Endometrial microvascular endothelial cells (primary cell): ENCODE results near the gene WDR70. TPM values are rescaled to one million over a fixed set of nuclear protein-coding genes. Genes with fewer than 3 reads are reported as not detected.

Experiments used
- in situ Hi-C: cut with HindIII; loops from 2 replicates; pipeline ENCODE4 v1.10.0; 2017; ENCODE audit warnings: low sequenced_read_pairs, low pct_unique_long_range_greater_than_20kb; ENCODE audit errors: inconsistent ontology term
- total RNA-seq: library from RNA; depleted of rRNA; stranded (reverse); fragments of >200 nt; gene quantifications from one replicate; pipeline ENCODE4 v1.2.3, GENCODE V29; 2015; ENCODE audit errors: inconsistent ontology term

The WDR70 gene
- total RNA-seq, 1 donor from 2014 or later: 19.3 TPM

DNA sequence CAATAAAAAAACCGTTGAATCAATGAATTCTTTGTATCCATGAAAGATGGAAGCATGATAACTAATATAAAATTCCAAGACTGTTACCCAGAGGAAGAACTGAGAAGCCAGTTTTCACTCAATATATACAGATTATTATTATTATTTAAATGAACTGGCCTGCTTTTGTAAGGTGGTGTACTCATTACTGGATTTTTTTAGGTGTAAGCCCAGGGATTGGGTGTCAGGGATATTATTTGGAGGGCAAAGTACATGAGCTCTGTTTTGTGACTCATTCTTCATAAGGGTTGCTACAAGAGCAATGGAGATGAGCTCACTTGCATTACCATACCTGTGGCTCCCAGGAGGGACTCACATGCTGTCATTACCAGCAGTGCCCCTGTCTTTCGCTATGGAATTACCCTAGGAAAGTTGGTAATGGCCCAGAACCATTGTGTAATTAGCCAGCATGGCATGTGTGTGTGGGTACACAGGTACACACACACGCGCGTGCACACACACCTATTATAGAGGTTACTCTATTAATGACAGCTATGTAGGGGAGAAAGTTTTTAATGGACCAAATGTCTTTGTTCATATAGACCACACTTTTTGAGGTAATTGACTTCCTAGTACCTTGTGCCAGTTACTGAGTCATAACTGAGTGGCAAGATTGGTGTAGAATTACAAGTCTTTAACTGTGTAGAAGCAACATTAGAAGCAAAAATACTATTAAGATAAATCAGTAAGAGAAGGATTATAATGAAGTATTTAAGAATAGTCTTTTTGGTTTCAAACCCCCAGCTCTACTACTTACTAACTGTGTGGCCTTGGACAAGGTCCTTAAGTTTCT, 317.3 kb downstream of the WDR70 start:
- in situ Hi-C loops: no loop called here

DNA sequence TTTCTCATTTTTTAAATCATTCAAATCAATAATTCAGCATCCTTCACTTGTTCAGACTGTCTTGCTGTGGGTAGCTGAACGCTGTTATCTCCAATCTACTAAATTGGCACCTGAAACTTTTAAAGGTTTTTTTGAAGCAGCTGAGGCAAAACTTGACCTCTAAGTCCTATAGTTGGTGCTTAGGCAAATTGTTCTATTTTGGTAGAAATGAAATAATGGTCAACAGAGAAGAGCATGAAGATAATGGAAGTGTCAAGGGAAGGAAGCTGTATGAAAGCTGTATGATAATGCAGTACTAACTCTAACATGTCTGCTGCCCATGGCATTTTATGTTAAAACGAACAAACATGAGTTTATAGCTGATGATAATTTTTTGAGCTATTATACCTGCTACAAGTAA, 322.8 kb downstream of the WDR70 start:
- in situ Hi-C loops: no loop called here

DNA sequence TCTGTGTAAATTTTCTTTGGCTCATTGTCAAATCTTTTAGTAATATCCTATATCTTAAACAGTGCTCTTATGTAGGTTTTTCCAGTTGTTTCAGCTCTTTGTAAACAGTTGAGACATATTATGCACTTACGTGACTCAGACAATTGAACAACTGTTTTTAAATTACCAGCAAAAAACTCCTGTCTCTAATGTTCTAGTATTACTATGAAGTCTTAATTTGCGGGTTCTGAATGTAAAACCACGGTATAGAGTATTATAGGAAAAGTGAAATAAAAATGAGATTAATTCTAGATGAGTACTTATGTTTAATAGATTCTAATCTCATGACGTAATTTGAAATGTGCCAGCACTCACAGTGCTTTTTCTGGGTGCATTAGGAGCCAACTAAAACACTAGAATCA, 324.7 kb downstream of the WDR70 start:
- in situ Hi-C loops: no loop called here

DNA sequence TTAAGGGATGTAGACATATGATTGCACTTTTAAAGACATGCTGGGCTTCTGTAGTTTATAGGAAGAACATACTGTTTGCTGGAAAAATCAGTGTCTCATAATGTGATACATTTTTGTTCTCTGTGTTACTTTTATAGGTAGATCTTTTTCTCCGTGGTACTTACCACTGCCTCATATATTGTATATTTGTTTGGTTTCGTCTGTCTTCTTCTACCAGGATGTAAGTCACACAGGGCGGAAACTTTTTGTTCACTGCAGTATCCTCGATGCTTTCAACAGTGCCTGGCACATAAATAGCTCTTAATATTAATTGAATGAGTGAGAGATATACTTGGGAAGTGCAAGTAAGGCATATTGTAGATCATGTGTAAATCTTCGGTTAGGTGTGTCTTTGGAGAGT, 325.3 kb downstream of the WDR70 start:
- in situ Hi-C loops: no loop called here

DNA sequence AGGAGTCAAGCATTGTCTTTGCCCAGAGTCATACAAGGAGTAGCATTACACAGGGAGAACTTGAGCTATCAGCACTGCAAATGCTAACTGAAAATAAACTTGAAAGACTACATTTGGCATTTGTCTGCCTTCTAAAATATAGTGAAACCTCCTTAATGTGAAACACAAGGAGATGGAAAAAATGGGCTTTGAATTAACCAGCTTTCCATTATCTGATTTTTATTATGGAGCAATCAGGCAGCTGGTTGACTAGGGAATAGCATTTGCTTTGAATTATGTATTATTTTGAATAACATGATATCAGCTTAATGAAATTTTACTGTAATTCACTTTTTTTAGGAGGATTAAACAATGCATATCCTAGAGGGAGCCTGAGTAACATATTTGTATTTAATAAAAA, 329.9 kb downstream of the WDR70 start:
- in situ Hi-C loops: no loop called here

DNA sequence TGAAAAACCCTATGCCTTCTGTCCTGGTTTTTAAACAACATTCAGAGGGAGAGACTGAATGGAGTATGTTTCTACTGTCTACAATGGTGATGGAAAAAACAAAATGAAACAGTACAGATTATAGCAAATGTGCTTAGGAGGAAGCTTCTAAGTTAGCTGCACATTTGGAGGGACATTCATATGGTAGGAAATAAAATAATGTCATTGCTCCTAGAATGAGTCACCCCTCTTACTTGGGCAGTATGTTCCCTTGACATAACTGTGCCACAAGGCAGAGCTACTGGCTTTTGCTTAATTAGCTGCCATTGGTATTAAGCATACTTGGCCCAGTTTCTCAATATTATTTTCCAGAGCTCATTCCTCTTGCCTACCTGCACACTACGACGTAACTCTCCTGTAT, 331.8 kb downstream of the WDR70 start:
- in situ Hi-C loops: no loop called here

DNA sequence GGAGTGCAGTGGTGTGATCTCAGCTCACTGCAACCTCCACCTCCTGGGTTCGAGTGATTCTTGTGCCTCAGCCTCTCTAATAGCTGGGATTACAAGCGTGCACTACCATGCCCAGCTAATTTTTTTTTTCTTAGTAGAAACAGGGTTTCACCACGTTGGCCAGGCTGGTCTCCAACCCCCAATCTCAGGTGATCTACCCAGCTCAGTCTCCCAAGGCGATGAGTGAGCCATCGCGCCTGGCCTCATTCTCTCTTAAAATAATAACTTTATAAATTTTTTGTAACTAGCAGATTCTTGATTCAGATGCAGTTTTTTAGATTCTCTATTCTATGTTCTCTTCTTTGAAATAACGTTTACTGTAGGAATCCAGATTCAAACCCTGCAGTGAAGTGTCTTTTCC, 333.6 kb downstream of the WDR70 start:
- in situ Hi-C loops: no loop called here

DNA sequence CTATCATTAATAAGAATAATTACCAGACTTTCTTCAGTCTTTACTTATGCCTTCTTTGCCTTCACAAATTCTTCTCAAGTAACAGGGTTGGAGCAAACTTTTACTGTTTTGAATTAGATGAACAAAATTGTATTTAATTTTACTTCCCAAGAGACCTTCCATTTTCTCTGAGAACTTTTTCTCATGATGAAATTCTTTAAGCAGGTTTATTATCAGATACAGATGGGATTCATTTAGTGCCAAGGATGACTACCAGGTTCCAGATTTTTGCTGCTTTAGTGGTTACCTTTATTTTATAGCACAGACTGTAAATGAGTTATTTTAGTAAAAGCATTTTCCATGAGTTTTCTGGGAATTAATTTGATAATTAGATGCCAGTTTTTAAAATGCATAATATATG, 335.6 kb downstream of the WDR70 start:
- in situ Hi-C loops: no loop called here

DNA sequence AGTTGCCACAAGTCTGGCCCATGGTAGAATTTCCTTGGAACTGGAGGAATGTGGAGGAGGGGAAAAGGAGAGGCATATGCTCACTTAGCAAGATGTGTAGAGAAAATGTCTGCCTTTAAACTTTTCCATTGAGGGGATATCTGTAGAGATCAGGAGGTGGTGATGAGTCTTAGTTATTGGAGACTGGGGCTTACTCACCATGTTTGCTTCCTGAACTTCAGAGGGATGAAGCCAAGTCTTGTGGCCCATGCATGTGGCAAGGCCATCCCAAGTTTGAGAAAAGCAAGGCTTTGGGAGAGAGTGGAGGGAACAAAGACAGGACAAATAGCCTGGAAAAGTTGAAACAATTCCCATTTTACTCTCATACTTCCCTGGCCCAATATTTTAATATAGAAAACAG, 336.2 kb downstream of the WDR70 start:
- in situ Hi-C loops: no loop called here

DNA sequence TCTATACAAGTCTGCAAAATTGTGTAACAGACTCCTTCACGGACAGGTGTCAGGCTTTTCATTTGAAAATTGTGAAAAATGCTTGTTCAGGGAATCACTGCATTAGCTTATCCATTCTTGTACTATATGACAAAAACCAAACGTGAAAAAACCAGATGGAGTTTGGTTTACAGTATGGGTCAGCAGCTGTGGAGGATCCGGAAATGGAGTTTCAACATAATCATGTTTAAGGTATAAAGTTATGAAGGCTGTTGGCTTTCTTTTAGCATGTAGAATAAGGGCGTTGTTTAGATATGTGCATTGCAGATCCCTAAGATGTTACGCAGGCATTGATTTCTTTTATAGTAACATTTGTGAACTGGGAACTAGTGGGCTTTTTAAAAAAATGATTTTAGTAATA, 336.9 kb downstream of the WDR70 start:
- in situ Hi-C loops: no loop called here

DNA sequence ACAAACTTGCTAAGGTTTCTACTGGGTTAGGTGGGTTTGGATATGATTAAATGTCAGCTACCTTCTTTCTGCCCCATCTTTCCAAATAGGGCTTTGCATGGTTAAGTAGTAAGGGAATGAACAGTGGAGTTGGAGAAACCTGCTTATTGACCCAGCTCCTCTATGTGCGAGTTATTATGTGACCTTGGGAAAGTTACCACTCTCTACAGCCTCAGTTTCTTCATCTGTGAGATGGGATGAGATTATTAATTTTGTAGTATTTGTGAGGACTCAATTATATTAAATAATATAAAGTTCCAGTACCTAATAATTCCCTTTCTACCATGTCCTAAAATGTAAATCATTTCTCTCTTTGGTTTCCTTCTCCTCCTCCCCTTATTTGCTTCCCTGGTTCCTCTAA, 337.3 kb downstream of the WDR70 start:
- in situ Hi-C loops: no loop called here

DNA sequence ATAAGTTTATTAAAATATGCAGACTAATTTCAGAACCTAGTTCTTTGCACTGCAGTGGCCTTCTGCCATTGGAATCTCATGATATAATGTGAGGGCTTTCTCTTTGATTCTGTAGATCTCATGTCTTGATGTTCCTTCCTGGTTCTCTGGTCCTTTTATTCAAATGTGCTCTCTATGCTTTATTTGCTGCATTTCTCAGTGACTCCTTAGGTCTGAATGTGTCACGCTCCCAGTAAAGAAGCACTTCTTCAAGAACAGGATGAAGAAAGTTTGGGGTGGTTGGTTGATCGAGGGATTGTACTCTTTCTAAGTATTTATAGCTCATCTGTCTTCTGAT, 338.1 kb downstream of the WDR70 start:
- in situ Hi-C loops: no loop called here

DNA sequence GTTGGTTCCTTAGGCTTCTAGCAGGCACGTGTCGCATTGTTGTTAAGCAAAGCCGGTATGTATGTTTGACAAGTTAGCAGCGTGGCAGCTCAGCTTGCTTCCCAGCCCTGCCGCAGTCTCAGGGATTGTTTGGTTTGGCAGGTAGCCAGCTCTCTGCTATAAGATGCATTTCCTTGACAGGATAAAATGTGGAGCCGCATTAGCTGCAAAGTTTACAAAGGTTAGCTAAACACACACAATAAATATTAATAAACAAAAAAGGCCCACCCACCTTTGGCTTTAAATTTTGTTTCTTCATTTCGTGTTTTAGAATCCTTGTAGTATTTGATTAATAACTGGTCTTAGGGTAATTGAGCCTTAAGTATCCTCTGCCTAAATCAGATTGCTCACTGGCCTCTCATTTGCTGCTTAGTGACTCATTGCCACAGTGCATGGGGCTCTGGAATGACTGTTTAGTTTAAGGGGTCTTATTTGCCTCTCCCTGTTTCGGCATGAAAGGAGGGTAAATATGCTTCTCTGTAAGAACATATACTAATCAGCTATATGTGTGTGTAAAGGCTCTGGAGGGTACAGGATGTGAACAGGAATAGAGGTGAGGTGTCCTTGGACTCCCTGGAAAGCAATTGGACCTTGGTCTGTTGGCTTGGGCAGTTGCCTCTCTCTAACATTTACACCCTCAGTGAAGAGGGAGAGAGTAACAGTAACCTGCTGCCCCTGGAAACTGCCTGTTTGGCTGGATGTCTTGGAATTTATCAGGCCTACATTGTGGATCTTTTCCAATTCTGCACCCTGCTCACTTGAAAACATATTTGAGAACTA, 338.7 kb downstream of the WDR70 start:
- in situ Hi-C loops: no loop called here

DNA sequence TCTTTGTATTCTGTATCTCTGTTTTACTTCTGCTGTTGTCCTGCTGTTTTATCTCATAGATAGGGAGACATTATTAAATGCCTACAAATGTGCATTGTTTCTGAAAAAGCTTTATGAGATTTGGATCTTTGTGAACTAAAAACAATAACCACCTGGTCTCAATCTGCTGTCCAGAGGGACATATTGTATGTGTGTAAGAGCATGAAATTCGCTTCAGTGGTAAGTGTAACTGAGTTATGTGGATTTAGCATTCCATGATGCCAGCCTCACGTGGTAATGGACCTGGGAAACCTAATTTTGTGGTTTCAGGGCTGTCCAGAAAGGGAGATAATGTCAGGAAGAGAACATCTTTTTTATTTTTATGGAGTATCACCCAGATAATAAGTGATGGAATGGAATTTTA, 341.4 kb downstream of the WDR70 start:
- in situ Hi-C loops: no loop called here

DNA sequence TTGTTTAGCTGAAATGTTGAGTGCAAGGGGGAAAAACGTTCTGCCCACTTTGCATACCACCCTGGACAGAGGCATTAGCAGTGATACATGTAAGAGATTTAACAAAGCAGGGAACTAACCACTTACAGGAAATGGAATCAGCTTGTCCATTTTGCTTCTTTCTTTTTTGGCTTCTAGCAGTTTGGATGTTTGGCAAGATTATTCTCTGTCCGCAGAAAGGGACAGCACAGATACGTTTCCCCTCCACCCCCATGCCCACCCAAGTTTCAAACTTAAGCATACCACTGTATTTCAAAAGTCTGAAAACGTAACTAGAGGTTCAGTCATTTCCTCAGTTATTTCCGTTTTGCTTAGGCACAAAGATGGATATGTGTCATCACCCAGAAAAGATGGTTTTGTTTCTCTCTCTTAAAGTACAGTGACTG, 342.3 kb downstream of the WDR70 start:
- in situ Hi-C loops: no loop called here

DNA sequence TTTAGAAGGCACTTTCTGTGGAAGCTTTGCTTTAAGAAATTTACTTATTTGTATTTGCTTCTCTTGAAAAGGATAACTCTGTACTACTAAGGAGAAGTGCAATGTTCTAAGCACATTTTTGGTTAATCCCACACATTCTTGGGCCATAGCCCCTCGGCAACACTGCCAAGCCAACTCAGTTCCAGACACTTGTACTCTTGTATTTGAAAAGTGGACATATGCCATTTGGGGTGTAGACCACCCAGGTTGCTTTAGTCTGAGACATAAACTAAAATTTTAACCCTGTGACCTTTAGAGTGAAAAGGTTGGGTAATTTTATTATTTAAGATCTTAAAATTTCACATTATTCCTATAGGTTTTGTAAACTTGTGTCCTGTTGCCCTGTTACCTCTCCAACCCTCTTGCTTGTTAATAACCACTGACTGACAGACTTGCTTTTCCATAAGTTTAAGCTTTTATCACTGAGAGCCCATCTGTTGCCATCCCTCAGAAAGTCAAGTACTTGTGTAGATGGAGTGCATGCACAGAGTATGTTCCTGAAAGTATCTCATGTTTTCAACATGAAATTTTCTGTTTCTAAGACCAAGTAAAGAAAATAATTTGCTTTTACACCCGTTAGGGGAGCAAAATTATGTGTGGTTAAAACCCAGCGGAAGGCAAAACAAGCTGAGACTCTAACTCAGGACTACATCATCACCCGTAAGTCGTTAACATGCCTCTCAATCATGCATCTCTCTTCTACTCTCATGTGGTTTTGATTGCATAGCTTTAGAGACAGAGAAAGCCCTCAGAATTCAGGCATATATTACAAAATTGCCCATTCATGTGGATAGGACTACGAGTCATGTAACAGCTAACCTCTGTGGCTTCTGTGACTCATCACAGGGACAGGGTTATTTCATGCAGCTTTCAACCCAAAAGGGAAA, 343.4 kb downstream of the WDR70 start:
- in situ Hi-C loops: no loop called here

DNA sequence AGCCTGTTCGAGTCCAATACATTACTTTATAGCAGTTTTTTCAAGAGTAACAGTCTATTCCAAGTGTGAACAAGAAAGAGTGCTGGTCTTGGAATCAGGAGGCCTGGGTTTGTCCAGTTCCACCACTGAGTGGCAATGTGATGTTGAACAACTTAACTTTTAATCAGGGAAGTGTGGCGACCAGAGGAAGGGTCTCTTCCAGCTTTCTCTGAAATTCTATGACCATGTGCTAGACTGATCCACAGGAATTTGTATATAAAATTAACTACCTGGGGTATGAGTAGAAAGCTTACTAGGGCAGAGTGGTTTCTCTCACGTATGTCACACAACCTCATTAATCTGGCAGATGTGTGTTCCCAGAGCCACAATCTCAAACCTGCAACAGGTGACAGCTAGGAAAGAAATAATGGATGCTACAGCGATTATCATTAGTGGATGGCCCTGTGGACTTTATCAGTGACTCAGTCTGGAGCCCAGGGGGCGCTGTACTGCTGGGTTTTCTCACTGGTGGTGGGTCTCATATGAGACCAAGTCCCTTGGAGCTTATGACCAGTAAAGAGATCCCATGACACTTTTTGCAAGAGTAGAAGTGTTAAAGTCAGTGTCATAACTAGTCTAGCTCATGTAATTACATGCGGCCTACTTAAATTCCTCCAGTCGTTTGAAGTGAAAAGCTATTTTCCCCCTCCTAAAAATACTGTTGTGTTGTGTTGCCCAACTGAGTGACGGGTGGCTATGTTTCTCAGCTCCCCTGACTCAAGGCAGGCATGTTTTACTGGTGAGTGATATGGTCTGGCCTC, 344.2 kb downstream of the WDR70 start:
- in situ Hi-C loops: no loop called here

DNA sequence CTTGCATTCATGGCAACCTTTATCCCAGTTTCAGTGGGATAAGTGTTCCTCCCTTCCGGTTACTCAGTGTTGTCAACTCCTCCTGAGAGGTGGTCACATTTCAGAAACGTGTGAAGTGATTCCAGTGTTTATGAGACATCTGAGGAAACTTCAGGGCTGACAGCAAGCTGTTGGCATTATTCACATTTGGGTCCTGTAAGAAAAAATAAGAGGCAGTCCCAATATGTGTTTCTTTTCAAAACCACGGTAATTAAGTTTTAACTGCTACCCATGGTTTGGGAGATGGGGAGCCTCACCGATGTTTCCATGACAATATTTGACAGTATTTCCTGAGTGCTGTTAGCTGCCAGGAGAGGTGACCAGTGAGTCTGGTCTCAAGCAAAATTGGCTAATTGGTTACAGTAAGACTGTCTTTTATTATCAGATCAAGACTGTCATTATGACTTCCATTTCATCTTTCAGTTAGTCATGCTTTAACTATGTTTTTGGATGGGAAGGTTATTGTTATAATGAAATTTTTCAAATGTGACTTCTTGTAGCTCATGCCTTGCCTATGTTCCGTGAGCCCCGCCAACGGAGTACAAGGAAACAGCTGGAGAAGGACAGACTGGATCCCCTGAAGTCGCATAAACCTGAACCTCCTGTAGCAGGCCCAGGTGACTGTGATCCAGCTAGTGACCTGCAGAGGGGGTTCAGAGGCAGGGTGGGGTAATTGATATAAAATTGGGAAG, 345.4 kb downstream of the WDR70 start:
- in situ Hi-C loops: no loop called here
